Gastrocnemius medialis (tissue), 4 donors: ENCODE results near the gene WWOX. TPM values are rescaled to one million over a fixed set of nuclear protein-coding genes. Genes with fewer than 3 reads are reported as not detected.

Source experiments
- ATAC-seq, 2 donors: fragments of 150-250 bp; one replicate each; pipeline ENCODE4 v1.9.1; 2016
- DNase-seq, 2 donors: peaks; one replicate each; pipeline ENCODE4 v3.0.0-alpha.2; 2019
- H3K27ac ChIP-seq, 4 donors: fragments of 200-600 bp; sonication (generic); 1 replicate in 1 of 4; 2 replicates in 3 of 4; pipeline ENCODE4 v1.5.1; 2016 to 2018; ENCODE audit warnings: mild to moderate bottlenecking in 2 of 4, moderate library complexity in 1 of 4
- H3K27me3 ChIP-seq, 3 donors: fragments of 200-600 bp; sonication (generic) in 2 of 3; 1 replicate in 1 of 3; 2 replicates in 2 of 3; pipeline versions ENCODE4 v1.5.1 to v1.6.0; 2016 to 2019; ENCODE audit warnings: mild to moderate bottlenecking in 1 of 3, moderate library complexity in 1 of 3
- H3K36me3 ChIP-seq, 2 donors: fragments of 200-600 bp; sonication (generic) in 1 of 2; one replicate each; pipeline ENCODE4 v1.5.1; 2017 to 2018
- H3K4me1 ChIP-seq, 2 donors: fragments of 200-600 bp; sonication (generic) in 1 of 2; one replicate each; pipeline ENCODE4 v1.5.1; 2016 to 2017; ENCODE audit warnings: mild to moderate bottlenecking in 2 of 2
- H3K4me3 ChIP-seq, 4 donors: fragments of 200-600 bp; sonication (generic) in 3 of 4; 1 replicate in 1 of 4; 2 replicates in 3 of 4; pipeline ENCODE4 v1.5.1; 2016 to 2019; ENCODE audit warnings: mild to moderate bottlenecking in 2 of 4
- H3K9me3 ChIP-seq, 3 donors: fragments of 200-600 bp; sonication (generic) in 2 of 3; 1 replicate in 1 of 3; 2 replicates in 2 of 3; pipeline ENCODE4 v1.5.1; 2016 to 2019
- POLR2A ChIP-seq, 2 donors: fragments of 450-650 bp; IDR thresholded peaks; one replicate each; pipeline ENCODE4 v1.6.1; 2017; ENCODE audit warnings: antibody characterized with exemption in 2 of 2, mild to moderate bottlenecking in 2 of 2, moderate library complexity in 2 of 2
- in situ Hi-C, 4 donors: fragments of 200-750 bp; cut with MboI; loops; one replicate each; pipeline versions ENCODE4 v1.15.0 to v1.8.0; 2017; ENCODE audit warnings: low sequenced_read_pairs in 4 of 4
- intact Hi-C: fragments of 100-400 bp; cut with DNase I; formaldehyde crosslinking; loops from one replicate; pipeline ENCODE4 v1.15.1; 2023; ENCODE audit warnings: low total_unique reads
- total RNA-seq, 4 donors: library from RNA; depleted of rRNA; stranded (reverse); fragments of >200 nt; gene quantifications; one replicate each; pipeline versions ENCODE4 v1.1.0 to v1.2.3, GENCODE V29; 2016
- TF ChIP-seq, protein P1 (sequence below), 5 experiments: fragments of 450-650 bp in 3 of 5; fragments of 200-600 bp in 2 of 5; sonication (generic) in 2 of 5; IDR thresholded peaks in 4 of 5; conservative IDR thresholded peaks in 1 of 5; 1 replicate in 4 of 5; 2 replicates in 1 of 5; pipeline ENCODE4 v1.5.1; 2016 to 2019; ENCODE audit warnings: antibody characterized with exemption in 5 of 5, mild to moderate bottlenecking in 3 of 5, moderate library complexity in 3 of 5

Gene WWOX
- total RNA-seq, 4 donors from 2014 or later, result 3.3 to 13.0 (median 6.0) TPM

DNA sequence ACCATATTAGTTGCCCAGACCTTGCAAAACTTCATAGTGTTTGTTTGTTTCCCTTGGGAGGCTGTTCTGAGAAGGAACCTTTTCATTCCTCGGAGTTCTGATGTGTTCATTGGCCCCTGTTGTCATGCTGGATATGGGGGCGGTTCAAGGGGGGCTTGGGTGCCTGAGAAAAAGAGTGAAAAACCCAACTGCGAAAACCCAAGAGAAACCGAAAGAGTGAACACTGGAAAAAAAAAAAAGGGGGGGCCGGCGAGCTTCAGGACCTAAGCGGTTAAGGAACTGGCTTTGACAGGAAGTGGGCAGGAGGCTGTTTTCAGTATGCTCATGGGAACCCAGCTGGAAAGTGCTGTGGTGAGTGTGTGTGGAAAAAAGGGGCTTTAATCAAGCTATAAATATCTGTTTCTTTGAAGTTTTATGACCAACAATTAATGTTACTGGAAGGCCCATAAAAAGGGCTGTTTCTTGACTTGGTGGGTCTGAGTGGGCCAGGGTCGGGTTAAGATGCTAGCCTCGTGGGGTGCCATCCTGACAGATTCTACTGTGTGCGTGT is 990.4 kb downstream of the WWOX start:
- no peak for DNase-seq
- H3K36me3 ChIP-seq, result no peaks in the 10 kb centered on the region
- no peaks in the 10 kb centered on the region for H3K27me3 ChIP-seq
- no peaks in the 10 kb centered on the region for H3K9me3 ChIP-seq
- no peak for ATAC-seq
- TF ChIP-seq POLR2A (IDR thresholded peaks at IDR 0.05), result no peak
- TF ChIP-seq, protein P1, sequence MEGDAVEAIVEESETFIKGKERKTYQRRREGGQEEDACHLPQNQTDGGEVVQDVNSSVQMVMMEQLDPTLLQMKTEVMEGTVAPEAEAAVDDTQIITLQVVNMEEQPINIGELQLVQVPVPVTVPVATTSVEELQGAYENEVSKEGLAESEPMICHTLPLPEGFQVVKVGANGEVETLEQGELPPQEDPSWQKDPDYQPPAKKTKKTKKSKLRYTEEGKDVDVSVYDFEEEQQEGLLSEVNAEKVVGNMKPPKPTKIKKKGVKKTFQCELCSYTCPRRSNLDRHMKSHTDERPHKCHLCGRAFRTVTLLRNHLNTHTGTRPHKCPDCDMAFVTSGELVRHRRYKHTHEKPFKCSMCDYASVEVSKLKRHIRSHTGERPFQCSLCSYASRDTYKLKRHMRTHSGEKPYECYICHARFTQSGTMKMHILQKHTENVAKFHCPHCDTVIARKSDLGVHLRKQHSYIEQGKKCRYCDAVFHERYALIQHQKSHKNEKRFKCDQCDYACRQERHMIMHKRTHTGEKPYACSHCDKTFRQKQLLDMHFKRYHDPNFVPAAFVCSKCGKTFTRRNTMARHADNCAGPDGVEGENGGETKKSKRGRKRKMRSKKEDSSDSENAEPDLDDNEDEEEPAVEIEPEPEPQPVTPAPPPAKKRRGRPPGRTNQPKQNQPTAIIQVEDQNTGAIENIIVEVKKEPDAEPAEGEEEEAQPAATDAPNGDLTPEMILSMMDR (IDR thresholded peaks at IDR 0.05 in 4 of 5, conservative IDR thresholded peaks at IDR 0.05 in 1 of 5), result no peak
- no peaks in the 10 kb centered on the region for H3K4me1 ChIP-seq
- H3K27ac ChIP-seq, result no peak overlapping the region
- intact Hi-C loops, result no loop called here
- in situ Hi-C loops, result no loop called here
- peak overlapping the region in 2 of 4 donors; percentile 5 to 22 for H3K4me3 ChIP-seq

DNA sequence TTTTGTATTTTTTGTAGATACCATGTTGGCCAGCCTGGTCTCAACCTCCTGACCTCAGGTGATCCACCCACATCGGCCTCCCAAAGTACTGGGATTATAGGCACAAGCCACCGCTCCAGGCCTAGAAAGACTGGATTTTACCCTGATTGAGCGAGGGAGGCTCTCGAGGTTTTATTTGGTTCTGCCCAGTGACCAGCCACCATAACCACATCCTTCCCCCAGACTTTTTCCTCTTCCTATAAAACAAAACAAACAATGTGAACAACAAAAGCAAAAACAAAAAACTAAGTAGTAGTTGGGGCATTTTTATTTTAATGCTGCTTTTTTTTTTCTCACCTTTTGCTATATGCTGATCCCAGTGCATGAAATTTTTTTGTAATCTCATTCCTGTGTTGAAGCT is 991.5 kb downstream of the WWOX start:
- Histone ChIP-seq H3K27ac (no peak overlapping the region), H3K4me1 (no peaks in the 10 kb centered on the region), H3K9me3 (no peaks in the 10 kb centered on the region), H3K4me3 (no peak overlapping the region), H3K36me3 (no peaks in the 10 kb centered on the region), H3K27me3 (no peaks in the 10 kb centered on the region)
- ATAC-seq (no peak), DNase-seq (no peak)
- intact Hi-C loops (no loop called here), in situ Hi-C loops (no loop called here)
- TF ChIP-seq POLR2A (IDR thresholded peaks at IDR 0.05), result no peak
- TF ChIP-seq, protein P1 (IDR thresholded peaks at IDR 0.05 in 4 of 5, conservative IDR thresholded peaks at IDR 0.05 in 1 of 5), result no peak

DNA sequence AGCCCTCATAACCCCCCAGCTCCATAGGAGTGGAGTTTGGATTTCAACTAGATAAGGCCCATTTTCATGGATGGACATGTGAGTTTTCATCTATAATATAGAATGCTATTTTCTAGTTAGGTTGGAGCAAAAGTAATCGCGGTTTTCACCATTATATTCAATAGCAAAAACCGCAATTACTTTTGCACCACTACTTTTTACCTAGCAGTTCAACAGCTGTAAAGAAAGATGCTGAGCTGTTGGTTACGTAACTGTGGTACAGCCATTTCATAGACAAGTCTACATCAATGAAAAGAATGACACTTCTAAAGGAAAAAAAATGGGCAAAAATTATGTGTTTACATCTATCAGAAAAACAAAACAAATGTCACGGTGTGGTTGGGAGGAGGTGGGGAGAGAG is 993.4 kb downstream of the WWOX start:
- Histone ChIP-seq H3K36me3 (no peaks in the 10 kb centered on the region), H3K4me1 (no peaks in the 10 kb centered on the region), H3K27ac (no peak overlapping the region), H3K4me3 (no peak overlapping the region), H3K27me3 (no peaks in the 10 kb centered on the region), H3K9me3 (no peaks in the 10 kb centered on the region)
- no peak for ATAC-seq
- intact Hi-C loops, result no loop called here
- no peak for DNase-seq
- in situ Hi-C loops, result no loop called here
- no peak for TF ChIP-seq POLR2A (IDR thresholded peaks at IDR 0.05)

DNA sequence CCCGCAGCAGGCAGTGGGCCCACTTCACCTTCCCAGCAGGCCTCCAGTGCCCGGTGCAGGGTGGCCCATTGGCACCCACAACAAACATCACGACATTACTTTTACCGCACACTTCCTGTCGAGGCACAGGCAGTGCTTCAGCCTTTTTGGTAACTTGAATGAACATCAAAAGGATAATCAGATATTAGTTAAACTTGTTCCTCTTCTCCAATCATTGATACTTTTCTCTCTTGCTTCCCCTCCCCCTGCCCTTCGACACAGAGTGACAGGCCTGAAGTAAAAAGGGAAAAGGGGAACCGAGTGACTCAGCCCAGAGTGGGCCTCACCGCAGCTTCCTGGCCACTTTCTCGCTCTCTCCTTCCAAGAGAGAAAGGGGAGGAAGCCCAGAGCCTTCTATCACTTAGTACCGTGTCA is 994.1 kb downstream of the WWOX start:
- Histone ChIP-seq H3K9me3 (no peaks in the 10 kb centered on the region), H3K36me3 (no peaks in the 10 kb centered on the region), H3K4me3 (no peak overlapping the region), H3K27me3 (no peaks in the 10 kb centered on the region), H3K27ac (no peak overlapping the region), H3K4me1 (no peaks in the 10 kb centered on the region)
- DNase-seq (peak in 1 of 2 donors; percentile 30), ATAC-seq (no peak)
- in situ Hi-C loops, result no loop called here
- TF ChIP-seq POLR2A (IDR thresholded peaks at IDR 0.05), result no peak
- intact Hi-C loops, result no loop called here

DNA sequence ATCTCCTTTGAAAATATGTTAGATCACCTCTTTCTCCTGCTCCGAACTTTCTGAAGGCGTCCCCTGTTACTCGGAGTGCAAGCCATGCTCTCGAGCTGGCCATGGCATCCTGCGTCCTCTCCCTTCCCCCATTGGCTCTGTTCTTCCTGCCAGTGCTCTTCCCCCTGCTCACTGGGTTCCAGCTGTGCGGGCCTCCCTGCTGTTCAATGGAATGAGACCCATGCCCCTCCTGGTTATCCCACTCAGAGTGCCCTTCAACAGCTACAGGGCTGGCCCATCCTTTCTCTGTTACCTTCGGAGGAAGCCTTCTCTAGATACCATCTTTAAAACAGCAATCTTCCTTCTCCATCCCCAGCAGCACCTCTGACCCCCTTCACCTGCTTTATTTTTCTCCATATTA is 996.8 kb downstream of the WWOX start:
- TF ChIP-seq POLR2A (IDR thresholded peaks at IDR 0.05), result no peak
- TF ChIP-seq, protein P1 (IDR thresholded peaks at IDR 0.05 in 4 of 5, conservative IDR thresholded peaks at IDR 0.05 in 1 of 5), result no peak
- intact Hi-C loops, result no loop called here
- Histone ChIP-seq H3K27ac (no peak overlapping the region), H3K4me1 (no peaks in the 10 kb centered on the region), H3K9me3 (no peaks in the 10 kb centered on the region), H3K27me3 (no peaks in the 10 kb centered on the region), H3K4me3 (no peak overlapping the region), H3K36me3 (no peaks in the 10 kb centered on the region)
- in situ Hi-C loops, result no loop called here
- ATAC-seq, result no peak
- no peak for DNase-seq

DNA sequence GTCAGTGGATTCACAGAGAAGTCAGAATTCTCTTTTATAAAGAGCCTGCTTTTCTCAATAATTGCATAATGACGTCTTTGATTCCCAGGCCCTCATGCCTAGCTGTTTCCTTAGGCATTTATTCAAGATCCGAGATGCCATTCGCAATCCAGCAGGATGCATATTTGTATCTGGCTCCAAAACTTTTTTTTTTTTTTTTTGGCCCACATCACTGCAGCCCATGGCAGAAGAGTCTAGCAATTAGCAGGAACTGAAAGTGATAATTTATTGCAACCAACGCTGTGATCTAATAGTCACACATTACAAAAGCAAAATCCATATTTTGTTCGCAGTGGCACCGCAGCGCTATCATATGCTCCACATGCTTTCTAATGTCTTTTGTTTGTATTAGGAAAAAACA is 997.7 kb downstream of the WWOX start:
- Histone ChIP-seq H3K9me3 (no peaks in the 10 kb centered on the region), H3K27me3 (no peaks in the 10 kb centered on the region), H3K27ac (no peak overlapping the region), H3K4me1 (no peaks in the 10 kb centered on the region), H3K4me3 (no peak overlapping the region), H3K36me3 (no peaks in the 10 kb centered on the region)
- in situ Hi-C loops (no loop called here), intact Hi-C loops (no loop called here)
- ATAC-seq (no peak), DNase-seq (no peak)
- TF ChIP-seq, protein P1 (IDR thresholded peaks at IDR 0.05 in 4 of 5, conservative IDR thresholded peaks at IDR 0.05 in 1 of 5), result no peak
- no peak for TF ChIP-seq POLR2A (IDR thresholded peaks at IDR 0.05)
